SK-N-MC (cell line): ENCODE measurements around the gene CTTNBP2NL.

Experiments
- EZH2 ChIP-seq: fragments of 200-600 bp; sonication (generic); IDR thresholded peaks from one replicate; pipeline ENCODE4 v1.6.1; 2017; ENCODE audit warnings: antibody characterized with exemption
- FOXP2 ChIP-seq: optimal IDR thresholded peaks from 2 replicates; pipeline ENCODE3; 2011; ENCODE audit warnings: mild to moderate bottlenecking, moderate library complexity; ENCODE audit not compliant: insufficient read depth; ENCODE audit errors: extremely low read length, control extremely low read depth
- POLR2AphosphoS5 ChIP-seq: IDR thresholded peaks from 2 replicates; pipeline ENCODE4 v1.6.1; 2012; ENCODE audit warnings: mild to moderate bottlenecking, low read depth, low read length, borderline replicate concordance

- TF ChIP-seq EZH2 (no peak), POLR2AphosphoS5 (no peak), FOXP2 (no peak)
Observed at GRCh38 chr1:112423207-112423606, 27.2 kb downstream of the CTTNBP2NL start.
